GM12878 (cell line): ENCODE results near the gene TMEM63B. TPM values are rescaled to one million over a fixed set of nuclear protein-coding genes. Genes with fewer than 3 reads are reported as not detected.

Source experiments
- polyA plus RNA-seq, 11 experiments: library from polyadenylated mRNA; depleted of rRNA in 4 of 11; unstranded in 6 of 11; stranded (reverse) in 5 of 11; fragments of >200 nt; fragmentation: Nextera tagmentation in 4 of 11; fragmentation: Illumina TruSeq in 1 of 11; extraction: Ambion mirVana in 4 of 11; extraction: Trizol in 1 of 11; gene quantifications; 1 replicate in 1 of 11; 2 replicates in 10 of 11; pipeline versions ENCODE4 v1.2.1 to v1.2.3, GENCODE V29; 2011 to 2016; ENCODE audit warnings: inconsistent platforms in 2 of 11, missing spikeins in 2 of 11, low read depth in 1 of 11
- total RNA-seq, 4 experiments: library from RNA; depleted of rRNA in 3 of 4; stranded (reverse); fragments of >200 nt in 3 of 4; fragmentation: Illumina TruSeq in 1 of 4; extraction: Trizol in 1 of 4; gene quantifications; 2 replicates each; pipeline versions ENCODE4 v1.2.1 to v1.2.3, GENCODE V29; 2013 to 2021

Gene TMEM63B
- total and polyA plus RNA-seq, 10 of the 15 experiments (the other 5 are each of a cell fraction or from before 2014, with no cell fraction given): 0.09 to 15.0 (median 7.1) TPM; not detected in 1

Other genes with a start within 250 kb of the TMEM63B start
Only the 7 nearest of the 10 such genes appear.
- gene MRPL14, start 102 bp upstream of the TMEM63B start, total RNA-seq (2014; rRNA removed): 107 and 109 TPM in 2 replicates
- gene MRPL14, start 102 bp upstream of the TMEM63B start, total RNA-seq (2014; rRNA removed; fragmentation: Illumina TruSeq; extraction: Trizol): 74.9 and 80.5 TPM in 2 replicates
- 85.9 and 91.1 TPM in 2 replicates for gene MRPL14, start 102 bp upstream of the TMEM63B start, total RNA-seq (2021)
- 91.6 and 128 TPM in 2 replicates for gene MRPL14, start 102 bp upstream of the TMEM63B start, polyA plus RNA-seq (2011; rRNA removed)
- gene MRPL14, start 102 bp upstream of the TMEM63B start, polyA plus RNA-seq (2014; fragmentation: Illumina TruSeq; extraction: Trizol): 68.1 and 87.4 TPM in 2 replicates
- gene MRPL14, start 102 bp upstream of the TMEM63B start, polyA plus RNA-seq (2014; fragmentation: Nextera tagmentation; extraction: Ambion mirVana): 100 to 1,000 TPM; 291 to 294 TPM
- gene MRPL14, start 102 bp upstream of the TMEM63B start, polyA plus RNA-seq (2014; rRNA removed): 117 and 145 TPM in 2 replicates
- gene MRPL14, start 102 bp upstream of the TMEM63B start, polyA plus RNA-seq (2016; fragmentation: Nextera tagmentation; extraction: Ambion mirVana): 100 to 1,000 TPM; 170 to 193 TPM
- 0.11 and 0.34 TPM in 2 replicates for gene CAPN11, start 31.3 kb downstream of the TMEM63B start, total RNA-seq (2014; rRNA removed)
- 0.09 and 0.22 TPM in 2 replicates for gene CAPN11, start 31.3 kb downstream of the TMEM63B start, total RNA-seq (2014; rRNA removed; fragmentation: Illumina TruSeq; extraction: Trizol)
- 0.29 and 0.44 TPM in 2 replicates for gene CAPN11, start 31.3 kb downstream of the TMEM63B start, total RNA-seq (2021)
- 0.39 and 0.50 TPM in 2 replicates for gene CAPN11, start 31.3 kb downstream of the TMEM63B start, polyA plus RNA-seq (2011; rRNA removed)
- gene CAPN11, start 31.3 kb downstream of the TMEM63B start, polyA plus RNA-seq (2014; fragmentation: Illumina TruSeq; extraction: Trizol): 0.28 and 0.46 TPM in 2 replicates
- under 1 TPM; 0.05 to 0.06 TPM for gene CAPN11, start 31.3 kb downstream of the TMEM63B start, polyA plus RNA-seq (2014; fragmentation: Nextera tagmentation; extraction: Ambion mirVana)
- gene CAPN11, start 31.3 kb downstream of the TMEM63B start, polyA plus RNA-seq (2014; rRNA removed): 0.35 and 0.42 TPM in 2 replicates
- under 1 TPM; 0.15 to 0.37 TPM for gene CAPN11, start 31.3 kb downstream of the TMEM63B start, polyA plus RNA-seq (2016; fragmentation: Nextera tagmentation; extraction: Ambion mirVana)
- gene MYMX, start 89.4 kb downstream of the TMEM63B start, total RNA-seq (2014; rRNA removed): 0.16 TPM in 1 of 2 replicates, not detected in the other
- gene MYMX, start 89.4 kb downstream of the TMEM63B start, total RNA-seq (2014; rRNA removed; fragmentation: Illumina TruSeq; extraction: Trizol): not detected in 2 replicates
- gene MYMX, start 89.4 kb downstream of the TMEM63B start, total RNA-seq (2021): not detected in 2 replicates
- gene MYMX, start 89.4 kb downstream of the TMEM63B start, polyA plus RNA-seq (2011; rRNA removed): not detected in 2 replicates
- gene MYMX, start 89.4 kb downstream of the TMEM63B start, polyA plus RNA-seq (2014; fragmentation: Illumina TruSeq; extraction: Trizol): not detected in 2 replicates
- gene MYMX, start 89.4 kb downstream of the TMEM63B start, polyA plus RNA-seq (2014; fragmentation: Nextera tagmentation; extraction: Ambion mirVana): not detected
- 0.18 TPM in 1 of 2 replicates, not detected in the other for gene MYMX, start 89.4 kb downstream of the TMEM63B start, polyA plus RNA-seq (2014; rRNA removed)
- gene MYMX, start 89.4 kb downstream of the TMEM63B start, polyA plus RNA-seq (2016; fragmentation: Nextera tagmentation; extraction: Ambion mirVana): not detected
- 54.7 and 63.9 TPM in 2 replicates for gene SLC29A1, start 96.0 kb downstream of the TMEM63B start, total RNA-seq (2014; rRNA removed)
- 33.2 and 34.6 TPM in 2 replicates for gene SLC29A1, start 96.0 kb downstream of the TMEM63B start, total RNA-seq (2014; rRNA removed; fragmentation: Illumina TruSeq; extraction: Trizol)
- gene SLC29A1, start 96.0 kb downstream of the TMEM63B start, total RNA-seq (2021): 71.7 and 79.5 TPM in 2 replicates
- 64.1 and 132 TPM in 2 replicates for gene SLC29A1, start 96.0 kb downstream of the TMEM63B start, polyA plus RNA-seq (2011; rRNA removed)
- gene SLC29A1, start 96.0 kb downstream of the TMEM63B start, polyA plus RNA-seq (2014; fragmentation: Illumina TruSeq; extraction: Trizol): 64.8 and 111 TPM in 2 replicates
- 10 to 100 TPM in 1 of 2 experiments, 1 to 10 TPM in 1; 10.0 to 15.7 TPM for gene SLC29A1, start 96.0 kb downstream of the TMEM63B start, polyA plus RNA-seq (2014; fragmentation: Nextera tagmentation; extraction: Ambion mirVana)
- 120 and 121 TPM in 2 replicates for gene SLC29A1, start 96.0 kb downstream of the TMEM63B start, polyA plus RNA-seq (2014; rRNA removed)
- 100 to 1,000 TPM; 107 to 111 TPM for gene SLC29A1, start 96.0 kb downstream of the TMEM63B start, polyA plus RNA-seq (2016; fragmentation: Nextera tagmentation; extraction: Ambion mirVana)
- 1,125 and 1,245 TPM in 2 replicates for gene HSP90AB1, start 119.5 kb downstream of the TMEM63B start, total RNA-seq (2014; rRNA removed)
- gene HSP90AB1, start 119.5 kb downstream of the TMEM63B start, total RNA-seq (2014; rRNA removed; fragmentation: Illumina TruSeq; extraction: Trizol): 1,212 and 1,260 TPM in 2 replicates
- gene HSP90AB1, start 119.5 kb downstream of the TMEM63B start, total RNA-seq (2021): 1,166 and 1,167 TPM in 2 replicates
- 1,290 and 1,505 TPM in 2 replicates for gene HSP90AB1, start 119.5 kb downstream of the TMEM63B start, polyA plus RNA-seq (2011; rRNA removed)
- 1,676 and 1,846 TPM in 2 replicates for gene HSP90AB1, start 119.5 kb downstream of the TMEM63B start, polyA plus RNA-seq (2014; fragmentation: Illumina TruSeq; extraction: Trizol)
- gene HSP90AB1, start 119.5 kb downstream of the TMEM63B start, polyA plus RNA-seq (2014; fragmentation: Nextera tagmentation; extraction: Ambion mirVana): 1,000 to 10,000 TPM; 1,089 to 1,682 TPM
- 960 and 988 TPM in 2 replicates for gene HSP90AB1, start 119.5 kb downstream of the TMEM63B start, polyA plus RNA-seq (2014; rRNA removed)
- 1,000 to 10,000 TPM; 1,078 to 1,109 TPM for gene HSP90AB1, start 119.5 kb downstream of the TMEM63B start, polyA plus RNA-seq (2016; fragmentation: Nextera tagmentation; extraction: Ambion mirVana)
- gene SLC35B2, start 130.0 kb downstream of the TMEM63B start, total RNA-seq (2014; rRNA removed): 34.1 and 35.1 TPM in 2 replicates
- gene SLC35B2, start 130.0 kb downstream of the TMEM63B start, total RNA-seq (2014; rRNA removed; fragmentation: Illumina TruSeq; extraction: Trizol): 24.3 and 25.1 TPM in 2 replicates
- 33.5 and 35.8 TPM in 2 replicates for gene SLC35B2, start 130.0 kb downstream of the TMEM63B start, total RNA-seq (2021)
- gene SLC35B2, start 130.0 kb downstream of the TMEM63B start, polyA plus RNA-seq (2011; rRNA removed): 19.7 and 32.2 TPM in 2 replicates
- 23.9 and 35.2 TPM in 2 replicates for gene SLC35B2, start 130.0 kb downstream of the TMEM63B start, polyA plus RNA-seq (2014; fragmentation: Illumina TruSeq; extraction: Trizol)
- gene SLC35B2, start 130.0 kb downstream of the TMEM63B start, polyA plus RNA-seq (2014; fragmentation: Nextera tagmentation; extraction: Ambion mirVana): 10 to 100 TPM; 11.3 to 14.9 TPM
- gene SLC35B2, start 130.0 kb downstream of the TMEM63B start, polyA plus RNA-seq (2014; rRNA removed): 45.2 and 45.4 TPM in 2 replicates
- 10 to 100 TPM; 39.5 to 40.8 TPM for gene SLC35B2, start 130.0 kb downstream of the TMEM63B start, polyA plus RNA-seq (2016; fragmentation: Nextera tagmentation; extraction: Ambion mirVana)
- gene NFKBIE, start 138.0 kb downstream of the TMEM63B start, total RNA-seq (2014; rRNA removed): 45.1 and 47.0 TPM in 2 replicates
- gene NFKBIE, start 138.0 kb downstream of the TMEM63B start, total RNA-seq (2014; rRNA removed; fragmentation: Illumina TruSeq; extraction: Trizol): 39.5 and 43.2 TPM in 2 replicates
- 53.6 and 57.0 TPM in 2 replicates for gene NFKBIE, start 138.0 kb downstream of the TMEM63B start, total RNA-seq (2021)
- gene NFKBIE, start 138.0 kb downstream of the TMEM63B start, polyA plus RNA-seq (2011; rRNA removed): 106 and 126 TPM in 2 replicates
- 34.5 and 38.1 TPM in 2 replicates for gene NFKBIE, start 138.0 kb downstream of the TMEM63B start, polyA plus RNA-seq (2014; fragmentation: Illumina TruSeq; extraction: Trizol)
- gene NFKBIE, start 138.0 kb downstream of the TMEM63B start, polyA plus RNA-seq (2014; fragmentation: Nextera tagmentation; extraction: Ambion mirVana): 10 to 100 TPM; 10.4 to 26.0 TPM
- 52.4 and 60.3 TPM in 2 replicates for gene NFKBIE, start 138.0 kb downstream of the TMEM63B start, polyA plus RNA-seq (2014; rRNA removed)
- gene NFKBIE, start 138.0 kb downstream of the TMEM63B start, polyA plus RNA-seq (2016; fragmentation: Nextera tagmentation; extraction: Ambion mirVana): 10 to 100 TPM; 30.4 to 30.6 TPM